ENCODE data around the gene CFTR.

DNA sequence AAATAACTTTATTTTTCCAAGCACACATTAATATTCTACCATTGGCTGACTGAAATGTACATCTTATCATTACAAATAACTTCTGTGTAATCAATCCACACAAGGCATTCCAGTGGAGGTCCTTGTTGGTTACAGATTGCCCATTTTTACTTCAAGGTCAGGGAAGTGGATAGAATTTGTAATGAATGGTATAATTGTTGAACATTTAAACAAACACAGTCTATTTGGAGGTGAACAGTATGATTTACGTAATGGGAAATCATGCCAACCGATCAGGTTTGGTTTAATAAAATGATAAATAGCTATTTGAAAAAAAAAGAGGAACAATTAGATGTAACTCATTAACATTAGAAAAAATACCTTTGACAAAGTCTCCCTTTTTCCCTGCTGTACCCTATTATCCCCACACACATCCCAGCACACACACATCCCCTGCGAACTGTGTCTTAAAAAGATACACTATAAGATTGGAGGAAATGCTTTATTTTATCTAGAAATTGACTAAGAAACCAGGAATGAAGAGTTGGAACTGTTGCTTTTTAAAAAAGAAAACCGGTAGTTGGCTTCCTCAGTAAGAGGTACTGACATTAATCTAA lies 33.5 kb upstream of the CFTR start:
- TF ChIP-seq CTCF (IDR thresholded peaks at IDR 0.05; ENCODE audit: low read length) (no peak), EZH2 (IDR thresholded peaks at IDR 0.05; ENCODE audit: borderline replicate concordance, low read length) (no peak)

Data from OCI-LY1 (cell line).